Ovary (tissue), 3 donors: ENCODE measurements around the gene USP17L10.
"Not testable (repeated sequence)": the region's sequence is repeated elsewhere in the genome, so short reads cannot be mapped to it uniquely, and the experiment has no call there.

Experiments
- POLR2A ChIP-seq: fragments of 450-650 bp; IDR thresholded peaks from one replicate; pipeline ENCODE4 v1.6.1; 2017; ENCODE audit warnings: antibody characterized with exemption, mild to moderate bottlenecking, moderate library complexity
- TF ChIP-seq, protein P1 (sequence below), 3 donors: fragments of 450-650 bp in 2 of 3; fragments of 200-600 bp in 1 of 3; IDR thresholded peaks; one replicate each; pipeline versions ENCODE4 v1.5.1 to v1.8.0; 2016 to 2022; ENCODE audit warnings: antibody characterized with exemption in 3 of 3, mild to moderate bottlenecking in 1 of 3
- donor health status: DM: no; HTN: no; CAD: no.

DNA sequence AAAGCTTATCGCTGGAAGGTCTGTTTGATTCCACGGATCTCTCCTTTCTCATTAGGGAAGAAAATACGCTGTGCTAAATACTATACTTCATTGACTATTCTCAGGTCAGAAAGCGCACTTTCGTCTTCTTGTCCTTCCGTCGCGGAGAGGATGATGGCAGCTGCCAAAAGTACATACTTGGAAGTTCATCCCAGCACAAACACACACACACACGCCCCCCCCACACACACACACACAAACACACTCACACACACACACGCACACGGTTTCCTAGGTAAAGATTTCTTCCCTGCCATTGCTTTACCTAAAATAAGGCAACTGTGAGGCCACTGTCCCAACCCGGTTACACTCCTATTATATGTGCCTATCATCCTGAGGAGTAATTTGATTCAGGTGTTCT is 28.0 kb downstream of the USP17L10 start:
- TF ChIP-seq, protein P1, sequence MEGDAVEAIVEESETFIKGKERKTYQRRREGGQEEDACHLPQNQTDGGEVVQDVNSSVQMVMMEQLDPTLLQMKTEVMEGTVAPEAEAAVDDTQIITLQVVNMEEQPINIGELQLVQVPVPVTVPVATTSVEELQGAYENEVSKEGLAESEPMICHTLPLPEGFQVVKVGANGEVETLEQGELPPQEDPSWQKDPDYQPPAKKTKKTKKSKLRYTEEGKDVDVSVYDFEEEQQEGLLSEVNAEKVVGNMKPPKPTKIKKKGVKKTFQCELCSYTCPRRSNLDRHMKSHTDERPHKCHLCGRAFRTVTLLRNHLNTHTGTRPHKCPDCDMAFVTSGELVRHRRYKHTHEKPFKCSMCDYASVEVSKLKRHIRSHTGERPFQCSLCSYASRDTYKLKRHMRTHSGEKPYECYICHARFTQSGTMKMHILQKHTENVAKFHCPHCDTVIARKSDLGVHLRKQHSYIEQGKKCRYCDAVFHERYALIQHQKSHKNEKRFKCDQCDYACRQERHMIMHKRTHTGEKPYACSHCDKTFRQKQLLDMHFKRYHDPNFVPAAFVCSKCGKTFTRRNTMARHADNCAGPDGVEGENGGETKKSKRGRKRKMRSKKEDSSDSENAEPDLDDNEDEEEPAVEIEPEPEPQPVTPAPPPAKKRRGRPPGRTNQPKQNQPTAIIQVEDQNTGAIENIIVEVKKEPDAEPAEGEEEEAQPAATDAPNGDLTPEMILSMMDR (IDR thresholded peaks at IDR 0.05), result not testable (repeated sequence)
- TF ChIP-seq POLR2A, result not testable (repeated sequence)
